ENCODE results near the gene NUDT1. TPM values are rescaled to one million over a fixed set of nuclear protein-coding genes. Genes with fewer than 3 reads are reported as not detected.

NUDT1 gene
- total and polyA plus RNA-seq, 2 experiments from 2014 or later = 54.5 to 163 TPM

GRCh38 chr7:2261611-2262010 lies 19.6 kb downstream of the NUDT1 start:
- no peak for TF ChIP-seq ZNF331 (CRISPR knock-in tag; IDR thresholded peaks at IDR 0.05; ENCODE audit: low read depth)
- no peak for TF ChIP-seq STAT1 (IDR thresholded peaks at IDR 0.05; ENCODE audit: unreplicated experiment)
- no peak for TF ChIP-seq NANOG (IDR thresholded peaks at IDR 0.05; ENCODE audit: borderline replicate concordance)
- no peak for TF ChIP-seq POLR2AphosphoS5 (IDR thresholded peaks at IDR 0.05; ENCODE audit: low read depth)
- TF ChIP-seq EZH2 (IDR thresholded peaks at IDR 0.05; ENCODE audit: low read depth, unreplicated experiment) = no peak
- TF ChIP-seq EZH2phosphoT487 (IDR thresholded peaks at IDR 0.05; ENCODE audit: unreplicated experiment) = no peak
- no peak for TF ChIP-seq ZNF114 (CRISPR knock-in tag; IDR thresholded peaks at IDR 0.05)
- no peak for TF ChIP-seq REST (IDR thresholded peaks at IDR 0.05; ENCODE audit: unreplicated experiment)
- no peak for TF ChIP-seq JUNB (IDR thresholded peaks at IDR 0.05; ENCODE audit: unreplicated experiment)
- no peak for TF ChIP-seq CREB1 (CRISPR knock-in tag; IDR thresholded peaks at IDR 0.05; ENCODE audit: low read depth)
- no peak for TF ChIP-seq ZNF462 (CRISPR knock-in tag; IDR thresholded peaks at IDR 0.05)
- TF ChIP-seq ETS1 (IDR thresholded peaks at IDR 0.05) = no peak
- no peak for TF ChIP-seq CTCF (conservative IDR thresholded peaks at IDR 0.05; ENCODE audit: low read depth in 2 of 2)
- H3K4me2 ChIP-seq = no peak overlapping the region
- no peaks in the 10 kb centered on the region for H3K79me2 ChIP-seq (replicated peaks; ENCODE audit: insufficient read depth)
- H3K4me1 ChIP-seq (ENCODE audit: insufficient read depth) = no peaks in the 10 kb centered on the region
- Mint-ChIP-seq H3K36me3 (ENCODE audit: low read depth) (peaks cover 25% of the 10 kb centered on the region), H3K9me3 (no peaks in the 10 kb centered on the region; the same call in 2 of the 3 replicates), H3K27me3 (ENCODE audit: insufficient read depth, low read depth, poor library complexity) (peaks cover 11% of the 10 kb centered on the region), H3K4me1 (no peaks in the 10 kb centered on the region), H3K27ac (no peak overlapping the region), H3K4me3 (no peak overlapping the region)
- H3K27me3 ChIP-seq (ENCODE audit: insufficient read depth) = no peaks in the 10 kb centered on the region
- no peak overlapping the region for H3K27ac ChIP-seq (ENCODE audit: low read depth)
- DNase-seq (ENCODE audit: low spot score) (no peak), ATAC-seq (no peak)
- no peaks in the 10 kb centered on the region for H4K20me1 ChIP-seq (replicated peaks; ENCODE audit: insufficient read depth)
- no peaks in the 10 kb centered on the region for H3F3A ChIP-seq (replicated peaks; ENCODE audit: low read depth)
- no peaks in the 10 kb centered on the region for H3K36me3 ChIP-seq (ENCODE audit: insufficient read depth)
- H2AFZ ChIP-seq = no peak overlapping the region
- H3K4me3 ChIP-seq = no peak overlapping the region
- no peaks in the 10 kb centered on the region for H3K9me2 ChIP-seq (ENCODE audit: insufficient read depth)

All from GM23338 (cell line).